Endothelial cell of umbilical vein (primary cell): ENCODE measurements around the gene GSK3A. TPM values are rescaled to one million over a fixed set of nuclear protein-coding genes. Genes with fewer than 3 reads are reported as not detected.

Source experiments
- BruUV-seq: library from RNA; stranded (reverse); fragments of 400-500 nt; replicated peaks from 2 replicates; lab custom pipeline; 2021; lab: Mats Ljungman, UMichigan
- CTCF ChIA-PET: fragments of 300-600, 350-600 bp; sonication (Branson Sonifier 250); formaldehyde crosslinking; loops from one replicate; lab custom pipeline; 2021; ENCODE audit warnings: antibody characterized with exemption, inconsistent platforms; lab: Charles Lee
- POLR2A ChIA-PET: fragments of 300-600, 350-600 bp; sonication (Branson Sonifier 250); formaldehyde crosslinking; loops from one replicate; lab custom pipeline; 2021; ENCODE audit warnings: antibody characterized with exemption, inconsistent platforms; lab: Charles Lee
- DNase-seq: peaks from one replicate; pipeline ENCODE4 v3.0.0-alpha.2; 2011; ENCODE audit warnings: low read depth, low spot score
- FAIRE-seq: peaks from 2 replicates; lab custom pipeline; 2011; peaks lifted over from hg19 to GRCh38; lab: Jason Lieb, UNC
- H2AFZ ChIP-seq: 2 replicates; pipeline ENCODE4 v1.6.0; 2012; ENCODE audit warnings: low read depth, low read length, control low read depth, inconsistent platforms
- H3K27ac ChIP-seq: 2 replicates; pipeline ENCODE4 v1.5.1; 2011; ENCODE audit warnings: low read depth, mild to moderate bottlenecking, control low read depth, low read length, moderate library complexity; ENCODE audit not compliant: insufficient read depth
- H3K27me3 ChIP-seq, 2 experiments: 2 replicates each; pipeline versions ENCODE4 v1.6.0 to v1.6.1; 2011; ENCODE audit warnings: low read length in 2 of 2, mixed read lengths in 1 of 2; ENCODE audit not compliant: control insufficient read depth in 2 of 2, insufficient read depth in 2 of 2
- H3K36me3 ChIP-seq, 2 experiments: 2 replicates in 1 of 2; 3 replicates in 1 of 2; pipeline ENCODE4 v1.5.1; 2011; ENCODE audit warnings: low read length in 2 of 2, mild to moderate bottlenecking in 1 of 2, moderate library complexity in 1 of 2; ENCODE audit not compliant: control insufficient read depth in 2 of 2, insufficient read depth in 2 of 2; ENCODE audit errors: extremely low read depth in 1 of 2
- H3K4me1 ChIP-seq: 3 replicates; pipeline ENCODE4 v1.5.1; 2011; ENCODE audit warnings: mild to moderate bottlenecking, low read length; ENCODE audit not compliant: control insufficient read depth, insufficient read depth; ENCODE audit errors: extremely low read depth
- H3K4me2 ChIP-seq: 2 replicates; pipeline ENCODE4 v1.6.1; 2011; ENCODE audit warnings: low read length, control low read depth, mixed read lengths; ENCODE audit not compliant: insufficient read depth
- H3K4me3 ChIP-seq, 3 experiments: fragments of 200-600 bp in 1 of 3; sonication (generic), shearing (Covaris generic) in 1 of 3; replicated peaks in 1 of 3; 2 replicates each; pipeline ENCODE4 v1.5.1; 2011 to 2016; ENCODE audit warnings: control low read depth in 3 of 3, low read length in 3 of 3, mild to moderate bottlenecking in 2 of 3, inconsistent platforms in 1 of 3, low read depth in 1 of 3, moderate library complexity in 1 of 3; ENCODE audit not compliant: insufficient read depth in 1 of 3
- H3K79me2 ChIP-seq: 2 replicates; pipeline ENCODE4 v1.6.0; 2012; ENCODE audit warnings: low read length, inconsistent platforms; ENCODE audit not compliant: control insufficient read depth, insufficient read depth
- H3K9ac ChIP-seq: replicated peaks from 2 replicates; pipeline ENCODE3; 2011; ENCODE audit warnings: low read length, control low read depth; ENCODE audit not compliant: insufficient read depth; ENCODE audit errors: extremely low read depth
- H3K9me1 ChIP-seq: replicated peaks from 3 replicates; pipeline ENCODE4 v1.6.0; 2011; ENCODE audit warnings: mild to moderate bottlenecking, low read length; ENCODE audit not compliant: control insufficient read depth, insufficient read depth; ENCODE audit errors: extremely low read depth
- H3K9me3 ChIP-seq: replicated peaks from 2 replicates; pipeline ENCODE4 v1.5.1; 2012; ENCODE audit warnings: low read length, inconsistent platforms; ENCODE audit not compliant: control insufficient read depth, insufficient read depth
- H4K20me1 ChIP-seq: replicated peaks from 2 replicates; pipeline ENCODE3; 2011; ENCODE audit warnings: mild to moderate bottlenecking, low read length; ENCODE audit not compliant: control insufficient read depth, insufficient read depth; ENCODE audit errors: extremely low read depth
- EZH2 ChIP-seq: IDR thresholded peaks from 2 replicates; pipeline ENCODE4 v1.6.1; 2012; ENCODE audit warnings: borderline replicate concordance, low read depth, mild to moderate bottlenecking, moderate library complexity, low read length, inconsistent platforms; ENCODE audit not compliant: severe bottlenecking
- FOS ChIP-seq: IDR thresholded peaks from 2 replicates; pipeline ENCODE4 v1.6.1; 2011; ENCODE audit warnings: mild to moderate bottlenecking, low read length, moderate library complexity, borderline replicate concordance; ENCODE audit not compliant: insufficient read depth
- GATA2 ChIP-seq: IDR thresholded peaks from 2 replicates; pipeline ENCODE4 v1.7.0; 2011; ENCODE audit warnings: low read depth, mild to moderate bottlenecking, moderate library complexity, mixed read lengths, low read length; ENCODE audit not compliant: insufficient read length, insufficient read depth
- JUN ChIP-seq: IDR thresholded peaks from 2 replicates; pipeline ENCODE4 v1.6.1; 2011; ENCODE audit warnings: borderline replicate concordance, low read depth; ENCODE audit not compliant: insufficient read length, insufficient read depth
- MYC ChIP-seq: IDR thresholded peaks from one replicate; pipeline ENCODE4 v1.6.1; 2011; ENCODE audit warnings: mild to moderate bottlenecking, low read depth, low read length
- POLR2A ChIP-seq: IDR thresholded peaks from 2 replicates; pipeline ENCODE4 v1.6.1; 2012; ENCODE audit warnings: low read depth, mild to moderate bottlenecking, control low read depth, low read length
- POLR2AphosphoS5 ChIP-seq: IDR thresholded peaks from 2 replicates; pipeline ENCODE4 v1.6.1; 2012; ENCODE audit warnings: low read depth, mild to moderate bottlenecking, control low read depth, low read length, moderate library complexity; ENCODE audit not compliant: insufficient read depth
- dilution Hi-C: fragments of 300-500 bp; cut with MboI; formaldehyde crosslinking; loops from one replicate; pipeline ENCODE4 v1.15.0; 2019; ENCODE audit warnings: low sequenced_read_pairs; ENCODE audit not compliant: extremely low pct_ligation_motif_present
- intact Hi-C: fragments of 100-400 bp; cut with micrococcal nuclease; formaldehyde crosslinking; loops from one replicate; pipeline ENCODE4 v1.10.0; 2022
- polyA plus RNA-seq, 4 experiments: library from polyadenylated mRNA; depleted of rRNA in 3 of 4; stranded (reverse) in 3 of 4; unstranded in 1 of 4; fragments of >200 nt; gene quantifications; 2 replicates each; pipeline versions ENCODE4 v1.2.1 to v1.2.3, GENCODE V29; 2011 to 2012; ENCODE audit warnings: missing spikeins in 1 of 4
- total RNA-seq: library from RNA; stranded (reverse); gene quantifications from 2 replicates; pipeline ENCODE4 v1.2.3, GENCODE V29; 2021
- TF ChIP-seq, protein P1 (sequence below): IDR thresholded peaks from 2 replicates; pipeline ENCODE4 v1.6.1; 2011; ENCODE audit not compliant: insufficient read depth, insufficient read length
- TF ChIP-seq, protein P2 (sequence below), 2 donors: IDR thresholded peaks; 1 replicate in 1 of 2; 2 replicates in 1 of 2; pipeline ENCODE4 v1.5.1; 2011; ENCODE audit warnings: low read length in 2 of 2, mild to moderate bottlenecking in 2 of 2, moderate library complexity in 2 of 2, control low read depth in 1 of 2, inconsistent platforms in 1 of 2, low read depth in 1 of 2; ENCODE audit not compliant: insufficient read depth in 1 of 2; ENCODE audit errors: extremely low read depth in 1 of 2

GSK3A gene
- total and polyA plus RNA-seq, 2 donors (not counting 3 experiments of a cell fraction or from before 2014, with no cell fraction given) = 49.5 to 73.7 TPM

DNA sequence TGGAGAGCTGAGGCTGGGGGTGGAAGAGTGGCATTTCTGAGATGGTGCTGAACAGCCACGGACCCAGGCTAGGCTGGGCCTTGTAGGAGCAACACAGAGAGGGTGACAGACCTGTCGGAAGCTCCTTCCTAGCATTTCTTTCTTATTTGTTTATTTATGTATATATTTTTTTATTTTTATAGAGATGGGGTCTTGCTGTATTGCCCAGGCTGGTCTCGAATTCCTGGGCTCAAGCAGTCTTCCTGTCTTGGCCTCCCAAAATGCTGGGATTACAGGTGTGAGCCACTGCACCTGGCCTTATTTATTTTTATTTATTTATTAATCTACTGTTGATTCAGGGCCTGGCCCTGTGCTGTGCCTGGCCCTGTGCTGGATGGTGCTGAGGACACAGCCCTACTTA, 33.1 kb upstream of the GSK3A start:
- dilution Hi-C loops = no loop called here
- Histone ChIP-seq H3K9me3 (no peaks in the 10 kb centered on the region), H2AFZ (no peak overlapping the region), H3K79me2 (peaks cover 39% of the 10 kb centered on the region), H3K36me3 (peaks cover 12 to 28% of the 10 kb centered on the region in 2 experiments), H3K9me1 (no peaks in the 10 kb centered on the region), H3K27ac (no peak overlapping the region), H3K4me3 (no peak overlapping the region), H3K4me1 (peaks cover 37% of the 10 kb centered on the region), H3K4me2 (no peak overlapping the region), H3K9ac (no peak overlapping the region), H4K20me1 (no peaks in the 10 kb centered on the region), H3K27me3 (no peaks in the 10 kb centered on the region)
- CTCF ChIA-PET = interaction anchor here (1.0 kb wide), 1 partner anchor 28 kb away, joined by 4 read pairs; no protein-coding TSS in a partner anchor
- TF ChIP-seq EZH2 (no peak), FOS (no peak), GATA2 (no peak), JUN (no peak), MYC (no peak), POLR2AphosphoS5 (no peak), POLR2A (no peak)
- TF ChIP-seq, protein P1, sequence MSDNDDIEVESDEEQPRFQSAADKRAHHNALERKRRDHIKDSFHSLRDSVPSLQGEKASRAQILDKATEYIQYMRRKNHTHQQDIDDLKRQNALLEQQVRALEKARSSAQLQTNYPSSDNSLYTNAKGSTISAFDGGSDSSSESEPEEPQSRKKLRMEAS = no peak
- TF ChIP-seq, protein P2, sequence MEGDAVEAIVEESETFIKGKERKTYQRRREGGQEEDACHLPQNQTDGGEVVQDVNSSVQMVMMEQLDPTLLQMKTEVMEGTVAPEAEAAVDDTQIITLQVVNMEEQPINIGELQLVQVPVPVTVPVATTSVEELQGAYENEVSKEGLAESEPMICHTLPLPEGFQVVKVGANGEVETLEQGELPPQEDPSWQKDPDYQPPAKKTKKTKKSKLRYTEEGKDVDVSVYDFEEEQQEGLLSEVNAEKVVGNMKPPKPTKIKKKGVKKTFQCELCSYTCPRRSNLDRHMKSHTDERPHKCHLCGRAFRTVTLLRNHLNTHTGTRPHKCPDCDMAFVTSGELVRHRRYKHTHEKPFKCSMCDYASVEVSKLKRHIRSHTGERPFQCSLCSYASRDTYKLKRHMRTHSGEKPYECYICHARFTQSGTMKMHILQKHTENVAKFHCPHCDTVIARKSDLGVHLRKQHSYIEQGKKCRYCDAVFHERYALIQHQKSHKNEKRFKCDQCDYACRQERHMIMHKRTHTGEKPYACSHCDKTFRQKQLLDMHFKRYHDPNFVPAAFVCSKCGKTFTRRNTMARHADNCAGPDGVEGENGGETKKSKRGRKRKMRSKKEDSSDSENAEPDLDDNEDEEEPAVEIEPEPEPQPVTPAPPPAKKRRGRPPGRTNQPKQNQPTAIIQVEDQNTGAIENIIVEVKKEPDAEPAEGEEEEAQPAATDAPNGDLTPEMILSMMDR (IDR thresholded peaks at IDR 0.05; ENCODE audit: extremely low read depth in 1 of 2, insufficient read depth in 1 of 2, low read depth in 1 of 2, low read length in 2 of 2) = no peak
- POLR2A ChIA-PET = no interaction called here
- no TSS peak for BruUV-seq
- FAIRE-seq (no peak), DNase-seq (no peak)
- intact Hi-C loops = no loop called here
